Nephron (organoid): ENCODE data around the gene SGPP2.

Experiments
- H3K27ac Mint-ChIP-seq, 3 experiments: 2 replicates each; pipeline ENCODE4 v1.8.0; 2020; ENCODE audit warnings: mixed read lengths in 3 of 3, mild to moderate bottlenecking in 2 of 3, moderate library complexity in 1 of 3
- H3K27me3 Mint-ChIP-seq: 2 replicates; pipeline ENCODE4 v1.8.0; 2021; ENCODE audit warnings: low read depth, mild to moderate bottlenecking, moderate library complexity, mixed read lengths
- H3K36me3 Mint-ChIP-seq: 2 replicates; pipeline ENCODE4 v1.8.0; 2020; ENCODE audit warnings: low read depth, mixed read lengths
- H3K4me1 Mint-ChIP-seq: 2 replicates; pipeline ENCODE4 v1.8.0; 2020; ENCODE audit warnings: mixed read lengths
- H3K4me3 Mint-ChIP-seq, 3 experiments: 2 replicates each; pipeline ENCODE4 v1.8.0; 2020; ENCODE audit warnings: mild to moderate bottlenecking in 3 of 3, mixed read lengths in 3 of 3, moderate library complexity in 2 of 3
- H3K9me3 Mint-ChIP-seq: 2 replicates; pipeline ENCODE4 v1.8.0; 2020; ENCODE audit warnings: mixed read lengths
- TF ChIP-seq, protein P1 (sequence below), 3 experiments: fragments of 200-600 bp; sonication (generic); IDR thresholded peaks; one replicate each; pipeline ENCODE4 v1.5.0; 2021; ENCODE audit warnings: antibody characterized with exemption in 3 of 3; ENCODE audit not compliant: unreplicated experiment in 3 of 3

SGPP2 gene

DNA sequence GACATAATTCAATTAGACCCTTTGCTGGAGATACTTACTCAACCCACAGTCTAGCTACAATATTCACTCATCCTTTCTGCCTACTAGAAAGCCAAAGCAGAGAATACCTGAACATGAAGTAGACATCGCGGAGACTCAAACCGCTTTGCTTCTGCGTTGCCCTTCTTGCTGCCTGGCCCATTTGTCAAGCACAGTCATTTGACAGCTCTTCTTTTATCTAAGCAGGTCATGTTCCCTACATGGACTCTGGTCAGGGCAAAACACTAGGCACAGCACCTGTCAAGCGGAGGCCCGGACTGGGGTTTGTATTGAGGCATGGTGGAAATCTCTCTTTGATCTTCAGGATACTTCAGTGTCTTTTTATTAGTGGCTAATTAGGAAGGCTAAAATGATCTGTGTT, 141.9 kb downstream of the SGPP2 start:
- TF ChIP-seq, protein P1, sequence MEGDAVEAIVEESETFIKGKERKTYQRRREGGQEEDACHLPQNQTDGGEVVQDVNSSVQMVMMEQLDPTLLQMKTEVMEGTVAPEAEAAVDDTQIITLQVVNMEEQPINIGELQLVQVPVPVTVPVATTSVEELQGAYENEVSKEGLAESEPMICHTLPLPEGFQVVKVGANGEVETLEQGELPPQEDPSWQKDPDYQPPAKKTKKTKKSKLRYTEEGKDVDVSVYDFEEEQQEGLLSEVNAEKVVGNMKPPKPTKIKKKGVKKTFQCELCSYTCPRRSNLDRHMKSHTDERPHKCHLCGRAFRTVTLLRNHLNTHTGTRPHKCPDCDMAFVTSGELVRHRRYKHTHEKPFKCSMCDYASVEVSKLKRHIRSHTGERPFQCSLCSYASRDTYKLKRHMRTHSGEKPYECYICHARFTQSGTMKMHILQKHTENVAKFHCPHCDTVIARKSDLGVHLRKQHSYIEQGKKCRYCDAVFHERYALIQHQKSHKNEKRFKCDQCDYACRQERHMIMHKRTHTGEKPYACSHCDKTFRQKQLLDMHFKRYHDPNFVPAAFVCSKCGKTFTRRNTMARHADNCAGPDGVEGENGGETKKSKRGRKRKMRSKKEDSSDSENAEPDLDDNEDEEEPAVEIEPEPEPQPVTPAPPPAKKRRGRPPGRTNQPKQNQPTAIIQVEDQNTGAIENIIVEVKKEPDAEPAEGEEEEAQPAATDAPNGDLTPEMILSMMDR (IDR thresholded peaks at IDR 0.05; ENCODE audit: unreplicated experiment in 3 of 3) = no peak
- Mint-ChIP-seq H3K27me3 (peaks cover 3% of the 10 kb centered on the region), H3K4me3 (no peak overlapping the region), H3K27ac (no peak overlapping the region), H3K36me3 (peaks cover 29% of the 10 kb centered on the region), H3K9me3 (no peaks in the 10 kb centered on the region), H3K4me1 (peaks cover 17% of the 10 kb centered on the region)

DNA sequence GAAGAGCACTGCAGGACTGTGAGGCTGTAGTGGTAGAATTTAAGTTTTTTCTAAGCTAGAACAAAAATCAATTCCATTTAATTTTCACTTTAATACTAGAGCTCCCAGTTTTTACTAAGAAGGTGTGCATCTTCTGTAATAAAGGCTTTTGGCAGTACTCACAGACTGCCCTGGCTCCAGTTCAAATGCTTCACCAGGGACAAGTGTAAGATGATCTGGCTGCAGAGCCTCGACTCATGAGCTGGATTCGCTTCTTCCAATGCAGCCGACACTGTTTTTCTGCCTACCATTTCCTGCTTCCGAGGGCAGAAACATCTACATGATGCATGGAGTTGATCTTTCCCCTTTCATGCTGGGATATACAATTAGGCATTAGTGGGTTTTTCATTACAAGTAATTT, 144.5 kb downstream of the SGPP2 start:
- no peaks in the 10 kb centered on the region for H3K27me3 Mint-ChIP-seq
- TF ChIP-seq, protein P1 (IDR thresholded peaks at IDR 0.05; ENCODE audit: unreplicated experiment in 3 of 3) = no peak

DNA sequence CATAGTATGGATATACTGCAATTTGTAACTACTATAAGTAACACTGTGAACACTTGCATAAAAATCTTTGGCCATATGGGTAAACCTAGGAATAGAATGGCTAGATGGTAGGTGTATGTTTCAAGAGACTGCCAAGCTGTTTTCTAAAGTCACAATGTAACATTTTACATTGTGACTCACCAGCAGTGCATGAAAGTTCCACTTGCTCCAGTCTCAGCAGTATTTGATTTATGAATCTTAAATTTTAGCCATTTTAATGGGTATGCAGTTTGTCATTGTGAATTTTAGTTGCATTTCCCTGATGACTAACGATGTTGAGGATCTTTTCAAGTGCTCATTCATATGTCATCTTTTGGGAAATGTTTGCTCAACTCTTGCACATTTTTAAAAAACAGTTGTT, 145.5 kb downstream of the SGPP2 start:
- H3K4me1 Mint-ChIP-seq = peaks cover 43% of the 10 kb centered on the region
- H3K27me3 Mint-ChIP-seq = no peaks in the 10 kb centered on the region
- H3K4me3 Mint-ChIP-seq = no peak overlapping the region
- H3K9me3 Mint-ChIP-seq = no peaks in the 10 kb centered on the region
- H3K27ac Mint-ChIP-seq = no peak overlapping the region
- TF ChIP-seq, protein P1 (IDR thresholded peaks at IDR 0.05; ENCODE audit: unreplicated experiment in 3 of 3) = no peak
- peaks cover 40% of the 10 kb centered on the region for H3K36me3 Mint-ChIP-seq

More for the DNA sequence above, 144.5 kb downstream of the SGPP2 start:
- H3K36me3 Mint-ChIP-seq = peaks cover 35% of the 10 kb centered on the region
- peaks cover 34% of the 10 kb centered on the region for H3K4me1 Mint-ChIP-seq
- peak overlapping the region in 1 of 3 experiments; percentile 21 for H3K27ac Mint-ChIP-seq
- no peak overlapping the region for H3K4me3 Mint-ChIP-seq
- H3K9me3 Mint-ChIP-seq = no peaks in the 10 kb centered on the region

DNA sequence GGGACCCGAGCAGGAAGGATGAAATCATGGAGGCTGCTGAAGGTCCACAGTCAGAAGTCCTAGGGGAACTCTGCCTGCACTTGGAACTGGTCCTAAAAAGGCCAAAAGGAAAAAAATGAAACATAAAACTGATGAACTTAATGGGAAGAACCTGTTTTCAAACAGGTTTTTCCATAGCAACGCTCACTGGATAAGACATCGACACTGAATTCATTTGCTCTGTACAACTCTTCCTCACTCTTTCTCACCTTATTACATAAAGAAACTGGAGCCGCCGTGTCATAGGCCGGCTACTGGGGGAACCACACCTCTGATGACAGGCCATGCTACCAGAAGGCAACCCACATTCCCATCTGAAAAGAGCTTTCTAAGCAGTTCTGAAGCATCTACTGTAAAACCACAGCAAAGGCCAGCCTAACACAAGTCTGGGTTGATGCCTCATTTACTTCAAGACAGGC, 147.9 kb downstream of the SGPP2 start:
- Mint-ChIP-seq H3K27me3 (no peaks in the 10 kb centered on the region), H3K36me3 (peaks cover 26% of the 10 kb centered on the region), H3K9me3 (no peaks in the 10 kb centered on the region), H3K4me3 (no peak overlapping the region), H3K4me1 (peaks cover 51% of the 10 kb centered on the region), H3K27ac (peak overlapping the region; percentile 54 to 82 (median 64))
- TF ChIP-seq, protein P1 (IDR thresholded peaks at IDR 0.05; ENCODE audit: unreplicated experiment in 3 of 3) = no peak

DNA sequence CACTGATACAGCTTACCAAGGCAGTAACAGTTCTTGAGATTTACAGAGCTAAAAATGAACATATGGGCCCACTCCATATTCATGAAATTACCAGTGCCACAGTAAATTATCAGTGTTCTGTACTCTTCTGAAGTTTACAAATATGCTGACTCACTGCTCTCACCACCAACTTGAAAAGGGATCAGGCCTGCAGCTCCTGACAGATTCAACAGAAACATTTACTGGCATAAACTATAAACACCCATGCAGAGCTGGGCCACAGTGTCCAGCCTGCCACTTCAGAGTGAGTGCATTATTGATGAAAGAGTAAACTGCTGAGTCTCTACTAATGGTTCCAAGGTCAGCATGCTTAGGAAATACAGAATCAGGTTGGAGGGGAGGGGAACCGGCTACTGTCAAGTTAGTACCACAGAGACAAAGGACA, 148.4 kb downstream of the SGPP2 start:
- Mint-ChIP-seq H3K36me3 (peaks cover 26% of the 10 kb centered on the region), H3K27ac (peak overlapping the region; percentile 54 to 82 (median 64)), H3K4me1 (peaks cover 56% of the 10 kb centered on the region), H3K27me3 (no peaks in the 10 kb centered on the region), H3K4me3 (peak overlapping the region in 1 of 3 experiments; percentile 2), H3K9me3 (no peaks in the 10 kb centered on the region)
- TF ChIP-seq, protein P1 (IDR thresholded peaks at IDR 0.05; ENCODE audit: unreplicated experiment in 3 of 3) = no peak

DNA sequence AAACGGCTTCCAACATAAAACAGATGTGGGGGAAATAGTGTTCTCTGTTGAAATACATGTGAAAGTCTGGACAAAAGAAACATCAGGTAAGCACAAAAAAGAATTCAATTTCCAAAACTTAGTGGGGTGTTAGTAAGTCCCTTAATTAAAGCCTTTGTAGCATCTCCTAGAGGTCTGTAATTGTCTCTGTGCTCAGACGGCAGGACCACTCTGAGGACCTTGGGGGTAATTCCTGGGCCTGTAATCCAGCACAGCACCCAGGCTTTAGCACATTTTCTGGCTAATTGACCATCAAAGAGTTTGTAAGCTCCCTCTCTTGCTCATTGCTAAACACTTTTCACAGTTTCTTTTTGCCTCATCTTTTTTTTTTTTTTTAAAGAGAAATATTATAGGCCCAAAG, 151.3 kb downstream of the SGPP2 start:
- no peaks in the 10 kb centered on the region for H3K27me3 Mint-ChIP-seq
- H3K9me3 Mint-ChIP-seq = no peaks in the 10 kb centered on the region

More for the DNA sequence above, 151.3 kb downstream of the SGPP2 start:
- no peak overlapping the region for H3K27ac Mint-ChIP-seq
- H3K4me3 Mint-ChIP-seq = no peak overlapping the region
- peaks cover 51% of the 10 kb centered on the region for H3K4me1 Mint-ChIP-seq
- H3K36me3 Mint-ChIP-seq = peaks cover 26% of the 10 kb centered on the region
- TF ChIP-seq, protein P1 (IDR thresholded peaks at IDR 0.05; ENCODE audit: unreplicated experiment in 3 of 3) = no peak
